Central memory CD8-positive, alpha-beta T cell (primary cell): ENCODE data around the gene EAF2.

Source experiments
- ATAC-seq: fragments of 150-1000 bp; cut with Tn5 transposase; replicated peaks from 2 replicates; pipeline ENCODE4 v1.10.0; 2022; ENCODE audit warnings: mild to moderate bottlenecking, moderate FRiP score, moderate number of reproducible peaks; ENCODE audit not compliant: poor library complexity, severe bottlenecking; ENCODE audit errors: extremely low read depth
- DNase-seq, 2 donors: peaks; one replicate each; pipeline ENCODE4 v3.0.0; 2021; ENCODE audit warnings: low spot score in 2 of 2
- H3K27ac Mint-ChIP-seq: one replicate; pipeline ENCODE4 v1.8.0; 2022; ENCODE audit warnings: low read depth, mild to moderate bottlenecking, moderate library complexity, mixed read lengths
- H3K27me3 Mint-ChIP-seq: one replicate; pipeline ENCODE4 v1.8.0; 2022; ENCODE audit warnings: mixed read lengths
- H3K36me3 Mint-ChIP-seq: one replicate; pipeline ENCODE4 v1.8.0; 2022; ENCODE audit warnings: mild to moderate bottlenecking, moderate library complexity, mixed read lengths; ENCODE audit not compliant: insufficient read depth
- H3K4me1 Mint-ChIP-seq: one replicate; pipeline ENCODE4 v1.8.0; 2022; ENCODE audit warnings: mixed read lengths
- H3K4me3 Mint-ChIP-seq: one replicate; pipeline ENCODE4 v1.8.0; 2022; ENCODE audit warnings: mild to moderate bottlenecking, moderate library complexity, mixed read lengths
- H3K9me3 Mint-ChIP-seq: one replicate; pipeline ENCODE4 v1.8.0; 2022; ENCODE audit warnings: mixed read lengths

Gene EAF2

GRCh38 chr3:121918779-121919483, 83.9 kb downstream of the EAF2 start:
- DNase-seq (no peak), ATAC-seq (no peak)
- Mint-ChIP-seq H3K4me1 (no peaks in the 10 kb centered on the region), H3K36me3 (no peaks in the 10 kb centered on the region), H3K9me3 (no peaks in the 10 kb centered on the region), H3K4me3 (no peak overlapping the region), H3K27me3 (no peaks in the 10 kb centered on the region), H3K27ac (no peak overlapping the region)

GRCh38 chr3:121924734-121925133, 89.7 kb downstream of the EAF2 start:
- Mint-ChIP-seq H3K4me3 (no peak overlapping the region), H3K27ac (no peak overlapping the region), H3K36me3 (peaks cover 2% of the 10 kb centered on the region), H3K27me3 (no peaks in the 10 kb centered on the region), H3K4me1 (no peaks in the 10 kb centered on the region), H3K9me3 (no peaks in the 10 kb centered on the region)
- ATAC-seq (no peak), DNase-seq (no peak)

GRCh38 chr3:121926380-121926779, 91.4 kb downstream of the EAF2 start:
- Mint-ChIP-seq H3K4me3 (no peak overlapping the region), H3K27me3 (no peaks in the 10 kb centered on the region), H3K27ac (no peak overlapping the region), H3K4me1 (no peaks in the 10 kb centered on the region), H3K36me3 (peaks cover 2% of the 10 kb centered on the region), H3K9me3 (no peaks in the 10 kb centered on the region)
- no peak for ATAC-seq
- no peak for DNase-seq
